Astrocyte of the spinal cord (primary cell): ENCODE data around the gene SYNPO2.
"Not testable (repeated sequence)": the region's sequence is repeated elsewhere in the genome, so short reads cannot be mapped to it uniquely, and the experiment has no call there.

Experiments used
- DNase-seq: peaks from one replicate; pipeline ENCODE4 v3.0.0; 2011; ENCODE audit warnings: low read depth, low spot score
- H3K4me3 ChIP-seq: 2 replicates; pipeline ENCODE4 v1.5.1; 2011; ENCODE audit warnings: low read depth, mild to moderate bottlenecking, low read length, moderate library complexity
- in situ Hi-C: cut with HindIII; loops from 2 replicates; pipeline ENCODE4 v1.10.0; 2017; ENCODE audit warnings: low sequenced_read_pairs
- TF ChIP-seq, protein P1 (sequence below): IDR thresholded peaks from 2 replicates; pipeline ENCODE4 v1.5.1; 2012; ENCODE audit warnings: low read depth, mild to moderate bottlenecking, low read length, inconsistent platforms

Gene SYNPO2

DNA sequence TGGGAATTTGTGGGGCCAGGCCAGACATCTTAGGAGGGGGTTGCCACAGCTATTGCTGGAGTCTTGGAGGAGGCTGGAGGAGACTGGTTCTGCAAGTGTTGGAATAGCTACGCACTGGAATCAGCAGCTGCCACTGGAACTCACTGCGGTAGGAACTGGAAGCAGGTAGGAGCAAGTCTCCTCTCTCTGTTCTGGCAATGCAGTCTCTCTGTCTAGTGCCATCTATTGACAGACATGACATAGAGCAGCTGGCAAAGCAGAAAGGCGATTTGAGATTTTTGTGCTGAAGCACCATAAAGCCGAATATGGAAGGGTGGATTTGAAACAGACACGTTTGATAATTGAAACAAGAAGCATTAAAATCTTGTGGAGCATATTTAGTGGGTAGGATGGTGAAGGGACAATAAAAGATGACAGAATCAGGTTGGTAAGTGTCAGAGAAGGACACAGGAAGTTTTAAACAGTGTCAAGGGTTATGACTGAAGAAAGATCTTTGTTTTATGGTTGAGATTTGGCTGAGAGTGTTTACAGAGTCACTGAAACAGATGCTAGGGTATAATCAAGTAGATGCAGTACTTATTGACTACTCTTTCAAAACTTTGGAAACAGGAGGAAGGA lies 23.5 kb upstream of the SYNPO2 start:
- DNase-seq, result peak; percentile 64
- H3K4me3 ChIP-seq, result no peak overlapping the region
- TF ChIP-seq, protein P1, sequence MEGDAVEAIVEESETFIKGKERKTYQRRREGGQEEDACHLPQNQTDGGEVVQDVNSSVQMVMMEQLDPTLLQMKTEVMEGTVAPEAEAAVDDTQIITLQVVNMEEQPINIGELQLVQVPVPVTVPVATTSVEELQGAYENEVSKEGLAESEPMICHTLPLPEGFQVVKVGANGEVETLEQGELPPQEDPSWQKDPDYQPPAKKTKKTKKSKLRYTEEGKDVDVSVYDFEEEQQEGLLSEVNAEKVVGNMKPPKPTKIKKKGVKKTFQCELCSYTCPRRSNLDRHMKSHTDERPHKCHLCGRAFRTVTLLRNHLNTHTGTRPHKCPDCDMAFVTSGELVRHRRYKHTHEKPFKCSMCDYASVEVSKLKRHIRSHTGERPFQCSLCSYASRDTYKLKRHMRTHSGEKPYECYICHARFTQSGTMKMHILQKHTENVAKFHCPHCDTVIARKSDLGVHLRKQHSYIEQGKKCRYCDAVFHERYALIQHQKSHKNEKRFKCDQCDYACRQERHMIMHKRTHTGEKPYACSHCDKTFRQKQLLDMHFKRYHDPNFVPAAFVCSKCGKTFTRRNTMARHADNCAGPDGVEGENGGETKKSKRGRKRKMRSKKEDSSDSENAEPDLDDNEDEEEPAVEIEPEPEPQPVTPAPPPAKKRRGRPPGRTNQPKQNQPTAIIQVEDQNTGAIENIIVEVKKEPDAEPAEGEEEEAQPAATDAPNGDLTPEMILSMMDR, result peak; percentile 88
- in situ Hi-C loops, result no loop called here

DNA sequence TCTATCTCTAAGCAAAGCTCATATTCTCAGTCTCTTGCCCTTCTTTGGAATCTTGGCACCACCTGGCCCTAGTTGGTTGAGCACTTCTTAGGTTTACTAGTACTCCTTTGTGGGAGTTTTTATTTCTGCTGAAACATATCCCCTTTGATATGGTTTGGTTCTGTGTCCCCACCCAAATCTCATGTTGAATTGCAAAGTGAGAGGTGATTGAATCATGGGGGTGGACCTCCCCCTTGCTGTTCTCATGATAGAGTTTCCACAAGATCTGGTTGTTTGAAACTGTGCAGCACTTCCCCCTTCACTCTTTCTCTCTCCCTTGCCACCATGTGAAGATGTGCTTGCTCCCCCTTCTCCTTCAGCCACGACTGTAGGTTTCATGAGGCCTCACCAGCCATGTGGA lies 22.2 kb upstream of the SYNPO2 start:
- DNase-seq, result no peak
- H3K4me3 ChIP-seq, result no peak overlapping the region
- in situ Hi-C loops, result no loop called here
- TF ChIP-seq, protein P1, result no peak

DNA sequence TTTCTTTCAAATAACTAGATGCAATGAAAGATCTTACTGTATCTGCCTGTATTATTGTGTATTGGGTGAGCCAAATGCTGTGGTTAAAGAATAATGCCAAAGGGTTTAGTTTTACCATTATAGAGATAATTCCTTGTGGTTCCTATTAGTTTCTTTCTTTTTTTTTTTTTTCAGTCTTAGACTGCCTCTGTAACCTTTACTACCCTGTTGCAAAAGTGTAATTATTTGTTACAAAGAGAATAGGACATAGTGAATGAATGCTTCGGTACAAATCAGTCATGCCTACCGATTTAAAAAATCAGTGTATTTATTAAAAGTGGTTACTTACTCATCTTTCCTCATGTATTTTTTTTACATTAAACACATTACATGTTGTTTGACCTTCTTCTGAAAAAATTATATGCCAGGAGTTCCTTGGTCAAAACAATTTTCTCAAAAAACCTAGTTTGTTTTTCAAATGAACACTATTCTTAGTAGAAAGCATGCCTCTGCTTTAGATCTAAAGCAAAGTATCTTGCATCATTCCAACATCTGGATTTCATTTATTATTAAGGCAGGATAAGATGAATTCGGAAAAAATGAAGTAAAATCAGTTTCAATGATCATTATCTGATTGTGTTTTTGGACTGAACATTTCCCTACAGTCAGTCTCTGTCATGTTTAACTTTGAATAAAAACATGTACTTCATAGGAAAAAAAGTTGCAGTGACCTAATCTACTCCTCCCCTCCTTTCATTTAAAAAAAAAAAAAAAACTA lies 21.2 kb upstream of the SYNPO2 start:
- peak; percentile 14 for DNase-seq
- no peak overlapping the region for H3K4me3 ChIP-seq
- in situ Hi-C loops, result no loop called here
- TF ChIP-seq, protein P1, result no peak

DNA sequence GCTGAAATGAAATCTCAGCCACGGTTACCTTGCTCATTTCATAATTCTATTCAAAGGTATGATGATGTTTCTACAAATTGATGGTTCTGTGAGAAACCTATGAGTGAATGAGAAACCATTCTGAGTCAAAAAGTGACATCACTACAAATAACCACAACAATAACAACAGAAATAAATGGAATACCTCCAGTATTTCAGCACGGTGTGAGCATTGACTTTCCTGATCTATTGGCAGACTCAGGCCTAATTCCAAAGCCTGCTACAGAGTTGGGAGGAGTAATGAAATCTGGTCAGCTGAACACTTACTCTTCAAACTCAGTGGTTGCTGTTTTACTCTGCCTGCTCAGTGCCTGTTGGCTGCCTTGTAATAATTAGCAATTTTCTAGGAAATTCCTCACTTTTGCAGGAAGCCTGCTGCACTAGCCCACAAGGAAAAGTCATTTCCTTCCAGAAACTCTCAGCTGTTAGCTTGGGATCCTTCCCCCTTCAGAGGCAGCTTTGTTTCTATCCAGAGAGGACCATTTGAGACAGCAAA lies 18.8 kb upstream of the SYNPO2 start:
- TF ChIP-seq, protein P1, result no peak
- in situ Hi-C loops, result no loop called here
- no peak overlapping the region for H3K4me3 ChIP-seq
- peak; percentile 41 for DNase-seq

DNA sequence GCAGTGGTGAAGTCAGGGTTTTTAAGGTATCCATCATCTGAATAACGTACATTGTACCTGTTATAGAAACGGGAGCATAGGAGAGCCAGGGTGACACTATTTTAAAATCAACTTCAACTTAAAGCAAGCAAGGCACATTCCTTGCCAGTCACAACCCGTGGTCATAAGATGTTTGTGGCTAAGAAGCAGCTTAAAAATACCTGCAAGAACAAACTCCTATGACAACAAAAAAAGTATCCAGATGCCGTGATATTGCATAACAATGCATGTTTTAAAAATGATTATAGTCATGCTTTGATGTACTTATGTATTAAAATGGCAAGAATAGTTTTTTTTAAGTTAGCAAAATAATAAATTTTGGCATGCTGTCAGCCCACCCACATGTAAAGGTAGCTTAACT lies 16.5 kb upstream of the SYNPO2 start:
- in situ Hi-C loops, result no loop called here
- no peak overlapping the region for H3K4me3 ChIP-seq
- TF ChIP-seq, protein P1, result no peak
- DNase-seq, result no peak

DNA sequence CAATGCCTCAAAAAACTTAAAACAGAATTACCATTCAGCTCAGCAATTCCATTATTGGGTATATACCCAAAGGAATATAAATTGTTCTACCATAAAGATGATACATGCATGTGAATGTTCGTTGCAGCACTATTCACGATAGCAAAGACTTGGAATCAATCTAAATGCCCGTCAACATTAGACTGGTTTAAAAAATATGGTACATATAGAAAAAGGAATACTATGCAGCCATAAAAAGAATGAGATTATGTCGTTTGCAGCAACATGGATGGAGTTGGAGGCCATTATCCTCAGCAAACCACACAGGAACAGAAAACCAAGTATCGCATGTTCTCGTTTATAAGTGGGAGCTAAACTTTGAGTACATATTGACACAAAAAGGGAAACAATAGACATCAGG lies 10.9 kb upstream of the SYNPO2 start:
- in situ Hi-C loops, result no loop called here
- no peak for DNase-seq
- H3K4me3 ChIP-seq, result no peak overlapping the region
- TF ChIP-seq, protein P1, result no peak

DNA sequence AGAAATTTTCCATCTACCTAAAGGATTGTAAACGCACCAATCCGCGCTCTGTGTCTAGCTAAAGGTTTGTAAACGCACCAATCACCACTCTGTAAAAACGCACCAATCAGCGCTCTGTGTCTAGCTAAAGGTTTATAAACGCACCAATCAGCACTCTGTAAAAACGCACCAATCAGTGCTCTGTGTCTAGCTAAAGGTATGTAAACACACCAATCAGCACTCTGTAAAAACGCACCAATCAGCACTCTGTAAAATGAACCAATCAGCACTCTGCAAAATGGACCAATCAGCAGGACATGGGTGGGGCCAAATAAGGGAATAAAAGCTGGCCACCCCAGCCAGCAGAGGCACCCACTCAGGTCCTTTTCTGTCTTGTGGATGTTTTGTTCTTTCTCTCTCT lies 10.1 kb upstream of the SYNPO2 start:
- DNase-seq, in situ Hi-C loops, H3K4me3 ChIP-seq: not testable (repeated sequence)
